SJCRH30 (cell line): ENCODE measurements around the gene ATXN7L2. TPM values are rescaled to one million over a fixed set of nuclear protein-coding genes. Genes with fewer than 3 reads are reported as not detected.
A peak's percentile ranks its signal among the peaks of the same experiment; 100 is the strongest.

Source experiments
- DNase-seq, 2 experiments: peaks; one replicate each; pipeline ENCODE4 v3.0.0-alpha.2; 2015 to 2020
- H3K27ac ChIP-seq: fragments of 250-450 bp; sonication (Bioruptor Pico); 2 replicates; pipeline ENCODE4 v1.5.1; 2020; ENCODE audit warnings: mild to moderate bottlenecking, moderate library complexity
- H3K27me3 ChIP-seq: fragments of 250-450 bp; sonication (Bioruptor Pico); 2 replicates; pipeline ENCODE4 v1.5.1; 2020; ENCODE audit warnings: mild to moderate bottlenecking, moderate library complexity
- H3K36me3 ChIP-seq: fragments of 250-450 bp; sonication (Bioruptor Pico); 2 replicates; pipeline ENCODE4 v1.5.1; 2020; ENCODE audit warnings: mild to moderate bottlenecking, moderate library complexity
- H3K4me1 ChIP-seq: fragments of 250-450 bp; sonication (Bioruptor Pico); 2 replicates; pipeline ENCODE4 v1.5.1; 2020; ENCODE audit warnings: mild to moderate bottlenecking, moderate library complexity
- H3K4me3 ChIP-seq: fragments of 250-450 bp; sonication (Bioruptor Pico); 2 replicates; pipeline ENCODE4 v1.5.1; 2020; ENCODE audit warnings: mild to moderate bottlenecking, moderate library complexity
- H3K9me3 ChIP-seq: fragments of 250-450 bp; sonication (Bioruptor Pico); replicated peaks from 2 replicates; pipeline ENCODE4 v1.5.1; 2020; ENCODE audit warnings: mild to moderate bottlenecking, moderate library complexity
- total RNA-seq: library from RNA; depleted of rRNA; stranded (reverse); fragments of >200 nt; shearing (Covaris generic); gene quantifications from 2 replicates; pipeline ENCODE4 v1.2.3, GENCODE V29; 2014

The ATXN7L2 gene
- total RNA-seq, 1 experiment from 2014 or later = 9.1 TPM

GRCh38 chr1:109482791-109483671 lies 674 bp upstream of the ATXN7L2 start:
- Histone ChIP-seq H3K27me3 (no peaks in the 10 kb centered on the region), H3K36me3 (no peaks in the 10 kb centered on the region; the same call in 1 of the 2 replicates), H3K27ac (no peak overlapping the region), H3K9me3 (no peaks in the 10 kb centered on the region), H3K4me1 (no peaks in the 10 kb centered on the region), H3K4me3 (peak overlapping the region; percentile 94)
- DNase-seq = peak in 1 of 2 experiments; percentile 52

GRCh38 chr1:109484519-109484975 lies 842 bp downstream of the ATXN7L2 start:
- peak overlapping the region; percentile 97 for H3K27ac ChIP-seq
- no peak for DNase-seq

DNA sequence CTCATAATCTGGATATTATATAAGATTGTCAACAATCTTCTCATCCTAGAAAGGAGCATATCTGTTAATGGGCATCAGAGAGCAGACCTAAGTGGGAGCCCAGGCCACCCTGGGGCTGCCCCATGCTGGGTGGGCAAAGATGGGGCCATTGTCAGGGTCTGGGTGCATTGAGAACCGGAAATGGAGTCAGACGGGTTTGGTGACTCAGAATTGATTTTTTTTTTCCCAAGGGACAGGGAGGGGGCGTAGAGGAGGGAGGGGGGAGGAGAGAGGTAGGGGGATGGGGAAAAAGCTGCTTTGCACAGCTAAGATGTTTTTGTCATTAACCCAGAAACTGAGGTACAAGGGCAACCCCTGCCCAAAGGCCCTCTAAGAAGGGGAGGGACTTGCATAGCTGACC lies 1.3 kb downstream of the ATXN7L2 start:
- no peak for DNase-seq
- Histone ChIP-seq H3K4me3 (peak overlapping the region; percentile 94), H3K36me3 (no peaks in the 10 kb centered on the region; the same call in 1 of the 2 replicates), H3K27ac (no peak overlapping the region), H3K27me3 (no peaks in the 10 kb centered on the region), H3K4me1 (no peaks in the 10 kb centered on the region), H3K9me3 (no peaks in the 10 kb centered on the region)

More at GRCh38 chr1:109484519-109484975, 842 bp downstream of the ATXN7L2 start:
- no peaks in the 10 kb centered on the region for H3K27me3 ChIP-seq
- peak overlapping the region; percentile 94 for H3K4me3 ChIP-seq
- H3K36me3 ChIP-seq = no peaks in the 10 kb centered on the region; the same call in 1 of the 2 replicates
- no peaks in the 10 kb centered on the region for H3K4me1 ChIP-seq
- H3K9me3 ChIP-seq = no peaks in the 10 kb centered on the region

DNA sequence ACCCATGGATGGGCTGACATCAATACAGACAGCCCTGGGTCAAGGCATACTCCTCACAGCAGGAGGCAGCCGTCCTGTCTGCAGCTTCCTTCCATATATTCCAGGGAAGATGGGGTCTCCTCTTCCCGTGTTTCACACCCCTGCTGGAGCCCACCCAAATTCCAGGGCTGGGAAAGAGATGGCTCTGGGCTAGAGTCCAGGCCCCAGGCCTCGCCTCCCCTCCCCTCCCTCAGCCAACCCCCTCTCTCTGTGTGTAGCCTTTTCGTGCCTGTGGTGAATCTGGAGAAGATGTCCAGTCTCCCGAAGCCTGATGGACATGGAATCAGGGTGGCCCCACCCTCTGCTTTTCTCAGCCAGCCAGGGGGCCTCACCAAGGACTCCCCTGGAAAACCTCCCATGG lies 3.6 kb downstream of the ATXN7L2 start:
- H3K27ac ChIP-seq = no peak overlapping the region
- no peaks in the 10 kb centered on the region for H3K27me3 ChIP-seq
- H3K9me3 ChIP-seq = no peaks in the 10 kb centered on the region
- no peaks in the 10 kb centered on the region for H3K4me1 ChIP-seq
- no peaks in the 10 kb centered on the region; the same call in 1 of the 2 replicates for H3K36me3 ChIP-seq
- H3K4me3 ChIP-seq = no peak overlapping the region
- DNase-seq = no peak

DNA sequence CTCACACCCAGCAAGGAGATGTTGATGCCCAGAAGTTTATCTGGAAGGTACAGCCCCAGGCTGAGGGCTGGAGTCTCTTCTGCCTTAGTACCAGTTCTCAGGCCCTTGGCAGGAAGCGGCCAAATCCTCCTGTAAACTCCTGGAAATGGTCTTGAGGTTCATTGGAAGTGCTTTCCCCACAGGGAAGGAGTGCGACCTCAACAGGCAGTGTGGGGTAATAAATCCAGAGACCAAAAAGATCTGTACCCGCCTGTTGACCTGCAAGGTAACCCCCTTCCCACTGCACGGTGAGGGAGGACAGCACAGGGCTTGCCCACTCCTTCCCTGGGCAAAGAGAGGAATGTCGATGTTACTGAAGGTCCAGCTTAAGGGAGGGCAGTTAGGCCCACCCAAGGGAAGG lies 4.5 kb downstream of the ATXN7L2 start:
- H3K27ac ChIP-seq = no peak overlapping the region
- H3K4me3 ChIP-seq = no peak overlapping the region
- no peaks in the 10 kb centered on the region; the same call in 1 of the 2 replicates for H3K36me3 ChIP-seq
- no peaks in the 10 kb centered on the region for H3K9me3 ChIP-seq
- no peaks in the 10 kb centered on the region; the same call in 1 of the 2 replicates for H3K4me1 ChIP-seq
- no peaks in the 10 kb centered on the region for H3K27me3 ChIP-seq
- DNase-seq = no peak

DNA sequence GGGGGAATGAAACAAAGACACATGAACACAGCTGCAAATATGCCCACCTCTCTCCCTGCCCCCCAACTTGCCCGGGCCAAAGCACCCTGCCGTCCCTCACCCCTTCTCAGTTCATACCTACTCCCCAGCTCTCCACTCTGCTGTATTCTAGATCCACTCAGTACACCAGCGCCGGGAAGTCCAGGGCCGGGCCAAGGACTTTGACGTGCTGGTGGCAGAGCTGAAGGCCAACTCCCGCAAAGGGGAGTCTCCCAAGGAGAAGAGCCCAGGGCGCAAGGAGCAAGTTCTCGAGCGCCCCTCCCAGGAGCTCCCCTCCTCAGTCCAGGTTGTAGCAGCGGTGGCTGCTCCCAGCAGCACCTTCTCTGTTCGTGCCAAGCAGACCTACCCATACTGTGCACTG lies 5.0 kb downstream of the ATXN7L2 start:
- no peaks in the 10 kb centered on the region; the same call in 1 of the 2 replicates for H3K36me3 ChIP-seq
- no peak overlapping the region for H3K27ac ChIP-seq
- DNase-seq = no peak

GRCh38 chr1:109490029-109490933 lies 6.6 kb downstream of the ATXN7L2 start:
- H3K36me3 ChIP-seq = no peaks in the 10 kb centered on the region; the same call in 1 of the 2 replicates
- H3K4me3 ChIP-seq = no peak overlapping the region
- DNase-seq = peak; percentile 65 to 83
- H3K27me3 ChIP-seq = no peaks in the 10 kb centered on the region
- no peaks in the 10 kb centered on the region for H3K9me3 ChIP-seq
- H3K4me1 ChIP-seq = peaks cover 3% of the 10 kb centered on the region; the same call in 1 of the 2 replicates
- H3K27ac ChIP-seq = no peak overlapping the region

More for the DNA sequence above, 5.0 kb downstream of the ATXN7L2 start:
- H3K27me3 ChIP-seq = no peaks in the 10 kb centered on the region
- no peaks in the 10 kb centered on the region for H3K9me3 ChIP-seq
- no peak overlapping the region for H3K4me3 ChIP-seq
- peaks cover 3% of the 10 kb centered on the region; the same call in 1 of the 2 replicates for H3K4me1 ChIP-seq

DNA sequence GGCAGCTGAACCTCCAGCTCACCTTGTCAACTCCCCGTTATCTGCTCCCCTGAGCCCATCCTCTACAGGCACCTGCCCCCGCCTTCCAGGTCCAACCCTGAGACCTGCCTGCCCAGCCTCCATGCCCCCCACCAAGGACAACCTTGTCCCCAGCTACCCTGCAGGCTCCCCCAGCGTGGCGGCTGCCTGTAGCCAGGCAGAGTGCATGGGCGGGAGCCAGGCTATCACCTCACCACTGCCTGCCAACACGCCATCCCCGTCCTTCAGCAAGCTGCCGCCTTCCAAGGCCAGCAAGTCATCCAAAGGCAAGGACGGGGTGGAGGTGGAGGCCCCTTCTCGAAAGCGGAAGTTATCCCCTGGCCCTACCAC lies 7.2 kb downstream of the ATXN7L2 start:
- Histone ChIP-seq H3K4me1 (peaks cover 3% of the 10 kb centered on the region; the same call in 1 of the 2 replicates), H3K36me3 (no peaks in the 10 kb centered on the region; the same call in 1 of the 2 replicates), H3K9me3 (no peaks in the 10 kb centered on the region), H3K27me3 (no peaks in the 10 kb centered on the region), H3K4me3 (no peak overlapping the region), H3K27ac (no peak overlapping the region)
- no peak for DNase-seq

- H3K27ac ChIP-seq = no peak overlapping the region
- no peaks in the 10 kb centered on the region; the same call in 1 of the 2 replicates for H3K36me3 ChIP-seq
- peaks cover 3% of the 10 kb centered on the region; the same call in 1 of the 2 replicates for H3K4me1 ChIP-seq
- no peak for DNase-seq
- no peak overlapping the region for H3K4me3 ChIP-seq
- H3K27me3 ChIP-seq = no peaks in the 10 kb centered on the region
- H3K9me3 ChIP-seq = no peaks in the 10 kb centered on the region
These were observed 7.7 kb downstream of the ATXN7L2 start for GRCh38 chr1:109491372-109491771.

GRCh38 chr1:109492779-109493178 lies 9.1 kb downstream of the ATXN7L2 start:
- no peak overlapping the region for H3K4me3 ChIP-seq
- H3K27ac ChIP-seq = no peak overlapping the region
- no peaks in the 10 kb centered on the region for H3K36me3 ChIP-seq
- no peaks in the 10 kb centered on the region for H3K9me3 ChIP-seq
- no peak for DNase-seq
- H3K27me3 ChIP-seq = no peaks in the 10 kb centered on the region
- H3K4me1 ChIP-seq = peaks cover 3% of the 10 kb centered on the region; the same call in 1 of the 2 replicates

GRCh38 chr1:109493227-109493626 lies 9.5 kb downstream of the ATXN7L2 start:
- no peaks in the 10 kb centered on the region for H3K36me3 ChIP-seq
- H3K27me3 ChIP-seq = no peaks in the 10 kb centered on the region
- DNase-seq = peak in 1 of 2 experiments; percentile 28
- H3K4me3 ChIP-seq = peak overlapping the region; percentile 67
- H3K4me1 ChIP-seq = peaks cover 3% of the 10 kb centered on the region; the same call in 1 of the 2 replicates
- no peak overlapping the region for H3K27ac ChIP-seq
- no peaks in the 10 kb centered on the region for H3K9me3 ChIP-seq

DNA sequence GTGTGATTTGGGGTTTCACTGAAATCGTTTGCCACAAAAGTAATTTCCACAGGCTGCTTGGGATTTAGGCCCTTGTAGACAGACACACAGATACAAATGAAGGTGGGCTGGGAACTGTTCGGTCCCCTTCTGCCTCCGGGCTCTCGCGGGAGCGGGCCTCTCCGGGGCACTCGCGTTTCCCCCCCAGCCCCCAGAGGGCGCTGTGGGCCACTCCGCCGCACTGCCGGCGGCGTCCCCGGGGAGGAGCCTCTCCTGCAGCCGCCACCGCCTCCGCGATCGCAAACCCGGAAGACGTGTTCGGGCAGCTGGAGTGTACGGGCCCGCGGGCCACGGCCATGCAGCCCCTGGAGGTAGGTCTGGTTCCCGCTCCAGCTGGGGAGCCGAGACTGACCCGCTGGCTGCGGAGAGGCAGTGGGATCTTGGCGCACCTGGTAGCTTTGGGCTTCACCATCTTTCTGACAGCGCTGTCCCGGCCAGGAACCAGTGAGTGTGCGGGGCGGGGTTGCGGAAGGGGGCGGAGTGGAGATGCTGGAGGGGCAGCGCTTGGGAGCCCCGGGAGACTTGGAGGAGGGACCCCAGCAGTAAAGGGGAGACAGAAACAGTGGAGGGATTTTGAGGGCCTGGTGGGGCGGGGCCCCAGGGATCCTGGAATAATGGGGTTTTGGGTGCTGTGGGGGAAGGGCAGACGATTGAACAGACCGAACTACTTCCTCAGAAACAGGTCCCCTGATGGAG lies 10.3 kb downstream of the ATXN7L2 start, which contains the start of gene CYB561D1:
Gene CYB561D1, plus strand, starts transcription at position 290 of the 735 bp plus-strand sequence. Its CDS starts 46 bp downstream, at position 336.
- no peaks in the 10 kb centered on the region for H3K27me3 ChIP-seq
- H3K4me1 ChIP-seq = peaks cover 9% of the 10 kb centered on the region
- H3K27ac ChIP-seq = peak within 1 kb of the TSS; percentile 54
- peak; percentile 93 for DNase-seq
- peak within 1 kb of the TSS; percentile 67 for H3K4me3 ChIP-seq
- H3K36me3 ChIP-seq = no peaks in the 10 kb centered on the region
- H3K9me3 ChIP-seq = no peaks in the 10 kb centered on the region

GRCh38 chr1:109495738-109496137 lies 12.0 kb downstream of the ATXN7L2 start:
- no peak overlapping the region for H3K4me3 ChIP-seq
- DNase-seq = no peak
- H3K9me3 ChIP-seq = no peaks in the 10 kb centered on the region
- H3K27me3 ChIP-seq = no peaks in the 10 kb centered on the region
- H3K36me3 ChIP-seq = 0 out of 2 replicates have a peak, but pooled peaks cover 3% of the 10 kb centered on the region
- H3K4me1 ChIP-seq = peaks cover 23% of the 10 kb centered on the region
- H3K27ac ChIP-seq = no peak overlapping the region
